ENCODE results near the gene RYR2. TPM values are rescaled to one million over a fixed set of nuclear protein-coding genes. Genes with fewer than 3 reads are reported as not detected.

The RYR2 gene
- total RNA-seq, 1 experiment from 2014 or later: 3.4 TPM

- peaks cover 4 to 8% of the 10 kb centered on the region in 2 experiments; a peak in 3 of 4 replicates for H3K4me1 Mint-ChIP-seq
- peaks cover under 1% of the 10 kb centered on the region in 2 experiments; a peak in 3 of 5 replicates for H3K9me3 Mint-ChIP-seq
- no peaks in the 10 kb centered on the region for H3K79me2 ChIP-seq (ENCODE audit: insufficient read depth, low read length)
- H3K14ac ChIP-seq (ENCODE audit: insufficient read depth, low read length): no peak overlapping the region
- H2BK12ac ChIP-seq (ENCODE audit: insufficient read length, low read depth, low read length): no peak overlapping the region
- H3K27ac Mint-ChIP-seq: no peak overlapping the region
- no peak overlapping the region for H2BK5ac ChIP-seq (ENCODE audit: insufficient read length, low read length)
- DNase-seq: no peak
- no peak for TF ChIP-seq CTCF (conservative IDR thresholded peaks at IDR 0.05)
- no peak overlapping the region for H4K91ac ChIP-seq (ENCODE audit: insufficient read length, low read depth, low read length)
- H2BK20ac ChIP-seq (ENCODE audit: low read depth, low read length, poor library complexity, severe bottlenecking): no peak overlapping the region
- H3K18ac ChIP-seq (ENCODE audit: insufficient read length, low read depth, low read length): no peak overlapping the region
- no peaks in the 10 kb centered on the region for H4K20me1 ChIP-seq (ENCODE audit: control insufficient read depth, insufficient read depth, insufficient read length)
- H3K9ac ChIP-seq (ENCODE audit: extremely low read depth, insufficient read length, low read length): no peak overlapping the region
- no peak overlapping the region for H3K4me3 Mint-ChIP-seq
- H2BK120ac ChIP-seq (ENCODE audit: low read depth, low read length, poor library complexity, severe bottlenecking): no peak overlapping the region
- no peak overlapping the region for H3K4me2 ChIP-seq (ENCODE audit: insufficient read depth, insufficient read length, low read length)
- no peak overlapping the region for H2AK5ac ChIP-seq (ENCODE audit: insufficient read length, low read length)
- H4K5ac ChIP-seq (ENCODE audit: insufficient read length, low read depth, low read length): no peak overlapping the region
- peaks cover under 1 to 4% (median 4%) of the 10 kb centered on the region in 3 experiments; a peak in 6 of 7 replicates for H3K36me3 Mint-ChIP-seq (ENCODE audit: insufficient read depth in 1 of 3, low read depth in 3 of 3)
- H3K4me1 ChIP-seq (ENCODE audit: insufficient read depth, low read length): no peaks in the 10 kb centered on the region
- no peak overlapping the region for H3K27ac ChIP-seq (ENCODE audit: insufficient read length, low read depth, low read length)
- no peaks in the 10 kb centered on the region for H3K9me3 ChIP-seq (ENCODE audit: control insufficient read depth, low read depth, low read length)
- H3K4ac ChIP-seq (ENCODE audit: low read depth, low read length): no peak overlapping the region
- no peaks in the 10 kb centered on the region for H3K27me3 Mint-ChIP-seq (ENCODE audit: low read depth)
- no peaks in the 10 kb centered on the region for H3K27me3 ChIP-seq (ENCODE audit: insufficient read depth, low read length)
- H3T11ph ChIP-seq (ENCODE audit: low read length): no peak overlapping the region
- WGBS (ENCODE audit: extremely low coverage, insufficient read length, low lambda C conversion rate): no CpG with 5 or more reads among the region's 3 CpGs
- H3K79me1 ChIP-seq (ENCODE audit: insufficient read depth, low read depth, low read length, poor library complexity, severe bottlenecking): no peaks in the 10 kb centered on the region
- no peak overlapping the region for H3K23ac ChIP-seq (ENCODE audit: insufficient read length, low read depth, low read length)
- no peak overlapping the region for H4K8ac ChIP-seq (replicated peaks; ENCODE audit: insufficient read length, low read depth, low read length)
- H3K56ac ChIP-seq (ENCODE audit: insufficient read length, low read depth, low read length): no peak overlapping the region
- no peak overlapping the region for H2AFZ ChIP-seq (ENCODE audit: low read length)
- H2BK15ac ChIP-seq (ENCODE audit: low read depth, low read length): no peak overlapping the region
- H3K23me2 ChIP-seq (ENCODE audit: insufficient read length, low read depth, low read length, poor library complexity, severe bottlenecking): no peaks in the 10 kb centered on the region
Measured at GRCh38 chr1:237318748-237319147, 276.8 kb downstream of the RYR2 start.
